K562 (cell line): ENCODE measurements around the gene NES. TPM values are rescaled to one million over a fixed set of nuclear protein-coding genes. Genes with fewer than 3 reads are reported as not detected.

Experiments used
- BRF1 ChIP-seq: IDR thresholded peaks from 3 replicates; pipeline ENCODE4 v1.6.1; 2011; ENCODE audit warnings: borderline replicate concordance, mild to moderate bottlenecking; ENCODE audit not compliant: insufficient read length; ENCODE audit errors: extremely low read depth
- CHD4 ChIP-seq: fragments of 200-600 bp; sonication (generic); IDR thresholded peaks from 3 replicates; pipeline ENCODE4 v1.6.1; 2012; ENCODE audit warnings: low read depth, mild to moderate bottlenecking, mixed read lengths, low read length, inconsistent platforms; ENCODE audit not compliant: insufficient read depth, insufficient replicate concordance, poor library complexity, severe bottlenecking
- DDX20 ChIP-seq: fragments of 450-650 bp; IDR thresholded peaks from 2 replicates; pipeline ENCODE4 v1.6.1; 2016; ENCODE audit warnings: missing genetic modification characterization, low read depth, mild to moderate bottlenecking, missing compliant biosample characterization, moderate library complexity
- DEAF1 ChIP-seq: fragments of 450-650 bp; formaldehyde crosslinking; IDR thresholded peaks from 2 replicates; pipeline ENCODE4 v1.4.0; 2020; ENCODE audit warnings: mild to moderate bottlenecking, moderate library complexity
- GTF2E2 ChIP-seq: fragments of 200-800 bp; sonication (Bioruptor generic); IDR thresholded peaks from 2 replicates; pipeline ENCODE4 v1.6.1; 2016; ENCODE audit warnings: missing genetic modification characterization, missing compliant biosample characterization
- MCM7 ChIP-seq, 2 experiments: fragments of 450-650 bp; IDR thresholded peaks; 2 replicates each; pipeline ENCODE4 v1.6.1; 2016 to 2018
- MXD1 ChIP-seq: fragments of 250-450 bp; sonication (Bioruptor Pico); IDR thresholded peaks from 2 replicates; pipeline ENCODE4 v1.8.0; 2021; ENCODE audit warnings: borderline replicate concordance, mild to moderate bottlenecking, moderate library complexity; ENCODE audit not compliant: poor library complexity, severe bottlenecking
- NR2C1 ChIP-seq, 2 experiments: fragments of 450-650 bp; IDR thresholded peaks; 2 replicates each; pipeline ENCODE4 v1.6.1; 2017; ENCODE audit warnings: mild to moderate bottlenecking in 2 of 2, antibody characterized with exemption in 1 of 2, inconsistent platforms in 1 of 2, missing compliant biosample characterization in 1 of 2, missing genetic modification characterization in 1 of 2
- POLR2AphosphoS2 ChIP-seq: IDR thresholded peaks from 2 replicates; pipeline ENCODE4 v1.6.1; 2012; ENCODE audit warnings: low read length, improper control_type of control experiment
- RBM17 ChIP-seq: fragments of 200-400 bp; formaldehyde crosslinking; IDR thresholded peaks from 2 replicates; pipeline ENCODE4 v1.6.1; 2017; ENCODE audit warnings: low read depth, mild to moderate bottlenecking, low read length, borderline replicate concordance
- SAP30 ChIP-seq: fragments of 200-600 bp; sonication (generic); IDR thresholded peaks from 2 replicates; pipeline ENCODE4 v1.6.1; 2012; ENCODE audit warnings: borderline replicate concordance, low read depth, mild to moderate bottlenecking, moderate library complexity, low read length, control low read depth, inconsistent platforms; ENCODE audit not compliant: insufficient read depth, poor library complexity, severe bottlenecking
- TEAD4 ChIP-seq, 2 experiments: sonication (generic) in 1 of 2; formaldehyde crosslinking in 1 of 2; IDR thresholded peaks; 2 replicates each; pipeline versions ENCODE4 v1.6.1 to v1.8.0; 2012 to 2022; ENCODE audit warnings: borderline replicate concordance in 1 of 2, inconsistent platforms in 1 of 2, low read length in 1 of 2, mild to moderate bottlenecking in 1 of 2, missing genetic modification reagents in 1 of 2
- THAP12 ChIP-seq: fragments of 250-450 bp; sonication (Bioruptor Pico); IDR thresholded peaks from 2 replicates; pipeline ENCODE4 v1.9.0; 2021; ENCODE audit warnings: mild to moderate bottlenecking, inconsistent platforms
- ZEB2 ChIP-seq: fragments of 450-650 bp; IDR thresholded peaks from 2 replicates; pipeline ENCODE4 v1.6.1; 2016
- ZNF212 ChIP-seq: fragments of 450-650 bp; formaldehyde crosslinking; IDR thresholded peaks from 2 replicates; pipeline ENCODE4 v1.4.0; 2020; ENCODE audit warnings: mild to moderate bottlenecking
- ZNF280B ChIP-seq: fragments of 250-450 bp; sonication (Bioruptor Pico); IDR thresholded peaks from 2 replicates; pipeline ENCODE4 v1.5.1; 2021; ENCODE audit warnings: mild to moderate bottlenecking
- ZNF431 ChIP-seq: sonication (generic); formaldehyde crosslinking; IDR thresholded peaks from 2 replicates; pipeline ENCODE4 v1.8.0; 2022; ENCODE audit warnings: mild to moderate bottlenecking, missing genetic modification reagents
- polyA plus RNA-seq, 8 experiments: library from polyadenylated mRNA; depleted of rRNA in 4 of 8; stranded (reverse) in 5 of 8; unstranded in 3 of 8; fragments of >200 nt; fragmentation: Nextera tagmentation in 2 of 8; fragmentation: Illumina TruSeq in 1 of 8; extraction: Ambion mirVana in 2 of 8; extraction: Trizol in 1 of 8; gene quantifications; 2 replicates each; pipeline versions ENCODE4 v1.2.1 to v1.2.3, GENCODE V29; 2011 to 2014; ENCODE audit warnings: inconsistent platforms in 1 of 8, missing spikeins in 1 of 8
- total RNA-seq, 7 experiments: library from RNA; depleted of rRNA in 6 of 7; stranded (reverse); fragments of >200 nt in 6 of 7; fragmentation: Illumina TruSeq in 2 of 7; extraction: Trizol in 2 of 7; gene quantifications; 2 replicates each; pipeline versions ENCODE4 v1.2.1 to v1.2.3, GENCODE V29; 2011 to 2021; ENCODE audit warnings: low replicate concordance in 1 of 7
- TF ChIP-seq, protein P1 (sequence below): fragments of 250-450 bp; sonication (Bioruptor Pico); IDR thresholded peaks from 2 replicates; pipeline ENCODE4 v1.8.0; 2021; ENCODE audit warnings: moderate library complexity, mild to moderate bottlenecking, inconsistent platforms

NES gene
- total and polyA plus RNA-seq, 9 of the 15 experiments (the other 6 are each of a cell fraction or from before 2014, with no cell fraction given), result 0.10 to 8.6 (median 4.2) TPM

- no peak for TF ChIP-seq BRF1
- no peak for TF ChIP-seq MCM7 (IDR thresholded peaks at IDR 0.05)
- TF ChIP-seq MXD1, result no peak
- TF ChIP-seq GTF2E2 (tag), result no peak
- peak; percentile 68 for TF ChIP-seq NR2C1 (IDR thresholded peaks at IDR 0.05)
- peak; percentile 71 for TF ChIP-seq NR2C1 (tag; IDR thresholded peaks at IDR 0.05)
- TF ChIP-seq POLR2AphosphoS2, result no peak
- TF ChIP-seq, protein P1, sequence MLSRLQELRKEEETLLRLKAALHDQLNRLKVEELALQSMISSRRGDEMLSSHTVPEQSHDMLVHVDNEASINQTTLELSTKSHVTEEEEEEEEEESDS (CRISPR knock-in tag), result no peak
- TF ChIP-seq CHD4, result no peak
- no peak for TF ChIP-seq THAP12 (CRISPR knock-in tag)
- TF ChIP-seq ZNF212 (CRISPR knock-in tag), result no peak
- no peak for TF ChIP-seq RBM17
- TF ChIP-seq DEAF1 (CRISPR knock-in tag), result peak; percentile 93
- TF ChIP-seq SAP30, result no peak
- TF ChIP-seq ZNF280B (CRISPR knock-in tag), result no peak
- TF ChIP-seq ZEB2, result 0 out of 2 replicates have a peak, but pooled peaks have one; percentile 14
- no peak for TF ChIP-seq TEAD4 (IDR thresholded peaks at IDR 0.05; ENCODE audit: low read length)
- no peak for TF ChIP-seq TEAD4 (CRISPR knock-in tag; IDR thresholded peaks at IDR 0.05; ENCODE audit: borderline replicate concordance)
- TF ChIP-seq DDX20, result no peak
- 0 out of 2 replicates have a peak, but pooled peaks have one; percentile 56 for TF ChIP-seq ZNF431 (CRISPR knock-in tag)
These were observed 28.9 kb upstream of the NES start (continued) for GRCh38 chr1:156705918-156706656.
